Astrocyte of the spinal cord (primary cell): ENCODE measurements around the gene CEACAM20.
A peak's percentile ranks its signal among the peaks of the same experiment; 100 is the strongest.

Experiments
- DNase-seq: peaks from one replicate; pipeline ENCODE4 v3.0.0; 2011; ENCODE audit warnings: low read depth, low spot score
- H3K4me3 ChIP-seq: 2 replicates; pipeline ENCODE4 v1.5.1; 2011; ENCODE audit warnings: low read depth, mild to moderate bottlenecking, low read length, moderate library complexity
- in situ Hi-C: cut with HindIII; loops from 2 replicates; pipeline ENCODE4 v1.10.0; 2017; ENCODE audit warnings: low sequenced_read_pairs
- TF ChIP-seq, protein P1 (sequence below): IDR thresholded peaks from 2 replicates; pipeline ENCODE4 v1.5.1; 2012; ENCODE audit warnings: low read depth, mild to moderate bottlenecking, low read length, inconsistent platforms

The CEACAM20 gene

DNA sequence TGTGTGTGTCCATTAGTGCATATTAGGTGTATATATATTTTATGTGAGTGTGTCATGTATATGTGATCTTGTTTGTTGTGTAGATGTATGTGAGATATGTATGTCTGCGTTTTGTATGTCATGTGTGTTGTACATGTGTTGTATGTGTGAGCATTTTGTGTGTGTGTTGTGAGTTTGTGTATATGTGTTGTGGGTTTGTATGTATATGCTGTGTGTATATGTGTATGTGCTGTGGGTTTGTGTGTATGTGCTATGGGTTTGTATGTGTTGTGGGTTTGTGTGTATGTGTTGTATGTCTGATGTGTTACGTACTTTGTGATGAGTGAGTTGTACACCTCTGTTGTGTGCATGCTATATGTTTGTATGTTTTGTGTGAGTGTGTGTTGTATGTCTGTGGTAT is 8.1 kb downstream of the CEACAM20 start:
- TF ChIP-seq, protein P1, sequence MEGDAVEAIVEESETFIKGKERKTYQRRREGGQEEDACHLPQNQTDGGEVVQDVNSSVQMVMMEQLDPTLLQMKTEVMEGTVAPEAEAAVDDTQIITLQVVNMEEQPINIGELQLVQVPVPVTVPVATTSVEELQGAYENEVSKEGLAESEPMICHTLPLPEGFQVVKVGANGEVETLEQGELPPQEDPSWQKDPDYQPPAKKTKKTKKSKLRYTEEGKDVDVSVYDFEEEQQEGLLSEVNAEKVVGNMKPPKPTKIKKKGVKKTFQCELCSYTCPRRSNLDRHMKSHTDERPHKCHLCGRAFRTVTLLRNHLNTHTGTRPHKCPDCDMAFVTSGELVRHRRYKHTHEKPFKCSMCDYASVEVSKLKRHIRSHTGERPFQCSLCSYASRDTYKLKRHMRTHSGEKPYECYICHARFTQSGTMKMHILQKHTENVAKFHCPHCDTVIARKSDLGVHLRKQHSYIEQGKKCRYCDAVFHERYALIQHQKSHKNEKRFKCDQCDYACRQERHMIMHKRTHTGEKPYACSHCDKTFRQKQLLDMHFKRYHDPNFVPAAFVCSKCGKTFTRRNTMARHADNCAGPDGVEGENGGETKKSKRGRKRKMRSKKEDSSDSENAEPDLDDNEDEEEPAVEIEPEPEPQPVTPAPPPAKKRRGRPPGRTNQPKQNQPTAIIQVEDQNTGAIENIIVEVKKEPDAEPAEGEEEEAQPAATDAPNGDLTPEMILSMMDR: no peak
- no peak overlapping the region for H3K4me3 ChIP-seq
- in situ Hi-C loops: no loop called here
- no peak for DNase-seq

DNA sequence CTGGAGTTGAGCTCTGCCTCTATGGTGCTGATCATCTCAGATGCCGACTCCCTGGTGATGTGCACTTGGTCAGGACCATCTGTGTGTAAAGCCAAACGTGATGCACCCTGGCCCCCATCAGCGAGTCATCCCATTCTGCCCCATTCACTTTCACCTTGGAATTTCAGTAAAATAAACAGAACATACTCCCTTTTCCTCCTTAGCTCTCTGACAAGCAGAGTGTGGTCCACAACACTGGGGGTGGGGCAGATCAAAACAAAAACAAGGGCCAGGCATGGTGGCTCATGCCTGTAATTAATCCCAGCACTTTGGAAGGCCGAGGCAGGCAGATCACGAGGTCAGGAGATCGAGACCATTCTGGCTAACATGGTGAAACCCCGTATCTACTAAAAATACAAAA is 12.3 kb downstream of the CEACAM20 start:
- TF ChIP-seq, protein P1: no peak
- DNase-seq: no peak
- H3K4me3 ChIP-seq: no peak overlapping the region
- in situ Hi-C loops: no loop called here

DNA sequence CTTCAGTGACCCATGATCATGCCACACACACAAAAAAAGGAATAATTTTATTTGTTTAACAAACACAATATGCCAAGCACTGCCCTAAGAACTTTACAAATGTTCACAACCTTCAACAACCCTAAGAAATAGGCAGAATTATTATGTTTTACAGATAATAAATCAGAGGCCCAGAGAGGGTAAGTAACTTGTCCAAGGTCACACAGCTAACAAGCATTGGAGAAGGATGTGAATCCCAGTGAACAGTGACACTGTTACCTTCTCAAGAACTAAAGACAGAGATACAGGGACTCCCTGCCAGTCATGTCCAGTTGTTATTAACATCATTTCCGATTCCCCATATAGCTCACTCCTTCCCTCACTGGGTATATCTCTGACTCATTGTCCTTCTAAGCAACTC is 13.6 kb downstream of the CEACAM20 start:
- TF ChIP-seq, protein P1: no peak
- no peak overlapping the region for H3K4me3 ChIP-seq
- no peak for DNase-seq
- in situ Hi-C loops: no loop called here

DNA sequence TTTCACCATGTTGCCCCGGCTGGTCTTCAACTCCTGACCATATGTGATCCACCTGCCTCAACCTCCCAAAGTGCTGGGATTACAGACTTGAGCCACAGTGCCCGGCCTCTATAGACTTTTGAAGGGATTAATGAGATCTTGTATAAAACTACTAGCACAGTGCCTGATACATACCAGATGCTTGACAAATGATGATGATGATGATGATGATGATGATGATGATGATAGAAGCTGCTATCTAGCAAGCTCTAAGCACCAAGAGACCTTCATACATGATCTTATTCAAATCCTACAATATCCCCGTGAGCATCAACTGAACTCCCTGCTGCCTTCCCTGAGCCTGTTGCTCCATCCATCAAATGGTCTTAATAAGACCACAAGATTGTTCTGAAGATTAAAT is 14.4 kb downstream of the CEACAM20 start:
- in situ Hi-C loops: no loop called here
- no peak overlapping the region for H3K4me3 ChIP-seq
- TF ChIP-seq, protein P1: no peak
- DNase-seq: no peak

DNA sequence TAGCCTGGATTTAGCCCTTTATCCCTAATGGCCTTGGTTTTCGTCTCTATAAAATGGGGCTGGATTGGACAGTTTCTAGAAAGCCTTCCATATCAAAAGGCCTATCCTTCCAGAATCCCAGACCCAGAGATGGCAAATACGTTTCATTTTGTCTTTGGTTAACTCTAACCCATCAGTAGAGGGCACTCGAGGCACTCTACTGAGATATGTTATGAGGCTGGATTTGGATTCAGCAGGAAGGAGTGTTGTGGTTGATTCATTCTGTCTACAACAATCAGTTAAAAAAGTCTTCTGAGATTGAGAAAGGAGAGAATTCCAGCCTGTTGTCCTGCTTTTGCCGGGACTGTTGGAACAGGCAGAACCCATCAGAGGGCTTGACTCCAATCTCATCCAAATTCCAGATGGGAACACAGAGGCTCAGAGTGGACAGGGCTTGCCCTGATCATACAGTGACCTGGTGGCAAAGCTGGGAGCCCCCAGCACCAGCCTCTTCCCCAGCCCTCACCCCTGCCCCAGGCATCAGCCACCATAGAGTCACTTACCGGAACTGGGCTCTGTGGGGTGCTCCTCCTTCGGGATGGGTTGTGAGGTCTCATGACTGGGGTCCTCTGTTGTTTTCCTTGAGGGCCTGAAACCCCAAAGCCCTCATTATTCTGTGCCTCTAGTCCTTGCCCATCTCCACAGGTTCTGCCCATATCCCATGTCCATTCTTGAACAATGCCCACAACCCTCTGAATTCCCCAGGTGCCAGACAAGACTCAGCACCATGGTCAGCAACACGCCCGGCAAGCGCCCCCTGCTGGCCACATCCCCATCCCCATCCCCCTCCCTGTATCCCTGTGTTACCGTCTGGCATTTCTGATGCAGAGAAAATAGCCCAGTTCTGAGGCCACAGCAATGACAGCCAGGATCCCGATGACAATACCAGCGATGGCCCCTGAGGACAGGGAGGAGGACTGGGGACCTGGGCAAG is 16.9 kb downstream of the CEACAM20 start:
- H3K4me3 ChIP-seq: no peak overlapping the region
- TF ChIP-seq, protein P1: peak; percentile 64
- DNase-seq: peak; percentile 14
- in situ Hi-C loops: no loop called here

DNA sequence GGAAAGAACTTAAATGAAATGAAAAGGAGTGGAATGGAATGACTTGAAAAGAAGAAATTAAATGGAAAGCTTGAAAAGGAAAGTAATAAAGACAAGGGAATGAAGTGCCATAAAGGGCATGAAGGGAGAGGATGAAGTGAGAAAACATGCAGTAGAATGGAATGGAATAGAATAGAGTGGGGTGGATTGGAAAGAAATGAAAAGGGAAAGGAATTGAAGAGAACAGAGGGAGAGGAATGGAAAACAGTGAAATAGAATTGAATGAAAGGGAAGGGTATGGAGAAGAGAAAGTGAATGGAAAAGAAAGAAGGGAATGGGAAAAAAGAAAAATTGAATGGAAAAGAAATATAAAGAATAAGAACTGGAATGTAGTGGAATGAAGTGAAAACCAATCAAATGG is 20.0 kb downstream of the CEACAM20 start:
- no peak overlapping the region for H3K4me3 ChIP-seq
- DNase-seq: no peak
- in situ Hi-C loops: no loop called here
- TF ChIP-seq, protein P1: no peak
